ENCODE measurements around the gene PTPN14.

DNA sequence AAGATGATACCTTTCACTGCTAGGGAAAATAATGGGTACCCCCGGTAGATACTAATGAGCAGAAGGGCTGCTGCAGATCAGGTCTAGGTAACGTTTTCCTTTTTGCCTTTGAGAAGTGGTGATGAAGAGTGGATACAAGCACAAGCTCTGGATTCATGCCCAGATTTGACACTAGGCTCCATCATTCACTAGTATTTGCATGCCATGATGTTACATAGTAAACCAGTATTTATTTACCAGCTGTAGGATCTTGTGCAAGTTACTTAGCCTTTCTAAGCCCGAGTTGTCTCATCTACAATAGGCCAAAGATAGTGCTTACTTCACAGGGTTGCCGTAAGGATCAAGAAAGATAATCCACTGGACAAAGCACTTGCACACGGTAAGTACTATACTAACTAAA lies 14.2 kb downstream of the PTPN14 start:
- TF ChIP-seq, protein P1, sequence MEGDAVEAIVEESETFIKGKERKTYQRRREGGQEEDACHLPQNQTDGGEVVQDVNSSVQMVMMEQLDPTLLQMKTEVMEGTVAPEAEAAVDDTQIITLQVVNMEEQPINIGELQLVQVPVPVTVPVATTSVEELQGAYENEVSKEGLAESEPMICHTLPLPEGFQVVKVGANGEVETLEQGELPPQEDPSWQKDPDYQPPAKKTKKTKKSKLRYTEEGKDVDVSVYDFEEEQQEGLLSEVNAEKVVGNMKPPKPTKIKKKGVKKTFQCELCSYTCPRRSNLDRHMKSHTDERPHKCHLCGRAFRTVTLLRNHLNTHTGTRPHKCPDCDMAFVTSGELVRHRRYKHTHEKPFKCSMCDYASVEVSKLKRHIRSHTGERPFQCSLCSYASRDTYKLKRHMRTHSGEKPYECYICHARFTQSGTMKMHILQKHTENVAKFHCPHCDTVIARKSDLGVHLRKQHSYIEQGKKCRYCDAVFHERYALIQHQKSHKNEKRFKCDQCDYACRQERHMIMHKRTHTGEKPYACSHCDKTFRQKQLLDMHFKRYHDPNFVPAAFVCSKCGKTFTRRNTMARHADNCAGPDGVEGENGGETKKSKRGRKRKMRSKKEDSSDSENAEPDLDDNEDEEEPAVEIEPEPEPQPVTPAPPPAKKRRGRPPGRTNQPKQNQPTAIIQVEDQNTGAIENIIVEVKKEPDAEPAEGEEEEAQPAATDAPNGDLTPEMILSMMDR (IDR thresholded peaks at IDR 0.05), result no peak
- TF ChIP-seq POLR2A (IDR thresholded peaks at IDR 0.05) (no peak), POLR2AphosphoS5 (IDR thresholded peaks at IDR 0.05) (no peak)

Data from transverse colon (tissue), 4 donors.